ENCODE data around the gene GOLGA6A.

DNA sequence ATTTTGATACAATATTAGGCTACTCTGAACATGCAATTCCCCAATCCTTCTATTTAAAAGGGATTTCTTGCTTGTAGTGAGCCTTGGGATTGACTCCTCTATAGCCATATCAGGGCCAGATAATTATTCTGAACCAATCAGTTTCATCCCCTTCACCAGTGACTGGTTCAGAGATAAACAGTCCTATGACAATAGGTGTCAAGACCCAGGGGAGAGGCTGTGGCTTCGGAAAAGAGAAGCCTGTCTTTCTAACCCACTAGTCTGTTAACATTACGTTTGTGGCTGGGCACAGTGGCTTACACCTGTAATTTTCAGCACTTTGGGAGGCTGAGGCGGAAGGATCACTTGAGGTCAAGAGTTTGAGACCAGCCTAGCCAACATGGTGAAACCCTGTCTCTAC lies 41.8 kb upstream of the GOLGA6A start:
- TF ChIP-seq, protein P1, sequence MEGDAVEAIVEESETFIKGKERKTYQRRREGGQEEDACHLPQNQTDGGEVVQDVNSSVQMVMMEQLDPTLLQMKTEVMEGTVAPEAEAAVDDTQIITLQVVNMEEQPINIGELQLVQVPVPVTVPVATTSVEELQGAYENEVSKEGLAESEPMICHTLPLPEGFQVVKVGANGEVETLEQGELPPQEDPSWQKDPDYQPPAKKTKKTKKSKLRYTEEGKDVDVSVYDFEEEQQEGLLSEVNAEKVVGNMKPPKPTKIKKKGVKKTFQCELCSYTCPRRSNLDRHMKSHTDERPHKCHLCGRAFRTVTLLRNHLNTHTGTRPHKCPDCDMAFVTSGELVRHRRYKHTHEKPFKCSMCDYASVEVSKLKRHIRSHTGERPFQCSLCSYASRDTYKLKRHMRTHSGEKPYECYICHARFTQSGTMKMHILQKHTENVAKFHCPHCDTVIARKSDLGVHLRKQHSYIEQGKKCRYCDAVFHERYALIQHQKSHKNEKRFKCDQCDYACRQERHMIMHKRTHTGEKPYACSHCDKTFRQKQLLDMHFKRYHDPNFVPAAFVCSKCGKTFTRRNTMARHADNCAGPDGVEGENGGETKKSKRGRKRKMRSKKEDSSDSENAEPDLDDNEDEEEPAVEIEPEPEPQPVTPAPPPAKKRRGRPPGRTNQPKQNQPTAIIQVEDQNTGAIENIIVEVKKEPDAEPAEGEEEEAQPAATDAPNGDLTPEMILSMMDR (IDR thresholded peaks at IDR 0.05; ENCODE audit: insufficient read depth, low read length, poor library complexity, severe bottlenecking), result no peak
- no peak for TF ChIP-seq EZH2phosphoT487 (conservative IDR thresholded peaks at IDR 0.05; ENCODE audit: low read length)

Measured in SU-DHL-6 (cell line).